HCT116 (cell line): ENCODE results near the gene SPACA9. TPM values are rescaled to one million over a fixed set of nuclear protein-coding genes. Genes with fewer than 3 reads are reported as not detected.

ENCODE experiments used
- ATAC-seq: fragments of 200-7000 bp; cut with Tn5 transposase; 2 replicates; pipeline ENCODE4 v1.9.1; 2020; ENCODE audit warnings: mild to moderate bottlenecking, moderate library complexity
- BruUV-seq: library from RNA; stranded (reverse); fragments of 400-500 nt; replicated peaks from 2 replicates; lab custom pipeline; 2021; lab: Mats Ljungman, UMichigan
- CTCF ChIA-PET: fragments of 300-600 bp; sonication (Branson Sonifier 250); formaldehyde crosslinking; loops from one replicate; lab custom pipeline; 2021; ENCODE audit warnings: antibody characterized with exemption; lab: Charles Lee
- POLR2A ChIA-PET: fragments of 300-600, 350-600 bp; sonication (Branson Sonifier 250); formaldehyde crosslinking; loops from one replicate; lab custom pipeline; 2021; ENCODE audit warnings: antibody characterized with exemption; lab: Charles Lee
- RAD21 ChIA-PET, 2 experiments: fragments of 300-600 bp; sonication (Branson Sonifier 250); formaldehyde crosslinking; loops; one replicate each; lab custom pipeline; 2023; ENCODE audit warnings: low total read pairs in 2 of 2; ENCODE audit not compliant: uncharacterized antibody in 2 of 2, unreplicated experiment in 2 of 2, low non-redundant PET in 1 of 2; lab: Charles Lee
- DNase-seq: peaks from one replicate; pipeline ENCODE4 v3.0.0-alpha.2; 2010; ENCODE audit warnings: low read depth, low spot score
- H2AFZ ChIP-seq: fragments of 200-600 bp; shearing (Covaris generic), sonication (generic); 2 replicates; pipeline ENCODE4 v1.6.1; 2017; ENCODE audit warnings: low read depth, mixed run types, mixed read lengths, antibody characterized with exemption, low read length; ENCODE audit not compliant: poor library complexity, severe bottlenecking
- H3K27ac ChIP-seq: 2 replicates; pipeline ENCODE4 v1.5.1; 2012; ENCODE audit warnings: low read depth, low read length
- H3K27me3 ChIP-seq: fragments of 200-600 bp; sonication (generic); 2 replicates; pipeline ENCODE4 v1.6.1; 2016; ENCODE audit warnings: mixed run types, low read length, mixed read lengths; ENCODE audit not compliant: insufficient read depth
- H3K36me3 ChIP-seq, 2 experiments: fragments of 200-500 bp in 1 of 2; fragments of 200-600 bp in 1 of 2; sonication (Bioruptor generic) in 1 of 2; sonication (generic) in 1 of 2; 2 replicates each; pipeline versions ENCODE4 v1.5.1 to v1.6.1; 2014 to 2016; ENCODE audit warnings: low read length in 2 of 2, inconsistent platforms in 1 of 2, mixed read lengths in 1 of 2, mixed run types in 1 of 2; ENCODE audit not compliant: insufficient read depth in 2 of 2, control insufficient read depth in 1 of 2
- H3K4me1 ChIP-seq, 2 experiments: fragments of 200-600 bp in 1 of 2; sonication (generic) in 1 of 2; 2 replicates each; pipeline versions ENCODE4 v1.5.1 to v1.6.1; 2012 to 2017; ENCODE audit warnings: low read length in 2 of 2, inconsistent platforms in 1 of 2, mild to moderate bottlenecking in 1 of 2, mixed read lengths in 1 of 2, mixed run types in 1 of 2, moderate library complexity in 1 of 2; ENCODE audit not compliant: insufficient read depth in 2 of 2, control insufficient read depth in 1 of 2
- H3K4me2 ChIP-seq: fragments of 200-600 bp; sonication (generic); 2 replicates; pipeline ENCODE4 v1.6.1; 2017; ENCODE audit warnings: mixed run types, low read length, mixed read lengths
- H3K4me3 ChIP-seq, 2 experiments: fragments of 200-600 bp in 1 of 2; sonication (generic) in 1 of 2; replicated peaks in 1 of 2; 2 replicates each; pipeline ENCODE4 v1.5.1; 2011 to 2016; ENCODE audit warnings: low read length in 2 of 2, control low read depth in 1 of 2, low read depth in 1 of 2, mild to moderate bottlenecking in 1 of 2, mixed read lengths in 1 of 2, mixed run types in 1 of 2
- H3K79me2 ChIP-seq: fragments of 200-600 bp; sonication (generic); 2 replicates; pipeline ENCODE4 v1.6.1; 2017; ENCODE audit warnings: mild to moderate bottlenecking, mixed run types, low read length, moderate library complexity, mixed read lengths; ENCODE audit not compliant: insufficient read depth
- H3K9ac ChIP-seq: fragments of 200-600 bp; sonication (generic); 2 replicates; pipeline ENCODE4 v1.6.1; 2016; ENCODE audit warnings: low read length, mixed read lengths
- H3K9me2 ChIP-seq: fragments of 200-600 bp; sonication (generic), shearing (Covaris generic); 2 replicates; pipeline ENCODE4 v1.6.1; 2017; ENCODE audit warnings: mixed run types, mild to moderate bottlenecking, moderate library complexity; ENCODE audit not compliant: insufficient read depth
- H3K9me3 ChIP-seq, 2 experiments: fragments of 200-500 bp in 1 of 2; fragments of 200-600 bp in 1 of 2; sonication (Bioruptor generic) in 1 of 2; sonication (generic) in 1 of 2; 2 replicates each; pipeline ENCODE4 v1.6.1; 2014 to 2017; ENCODE audit warnings: low read length in 2 of 2, mixed read lengths in 2 of 2, inconsistent platforms in 1 of 2, low read depth in 1 of 2, mild to moderate bottlenecking in 1 of 2, mixed run types in 1 of 2, moderate library complexity in 1 of 2; ENCODE audit not compliant: control insufficient read depth in 1 of 2, insufficient read depth in 1 of 2
- H4K20me1 ChIP-seq: fragments of 200-600 bp; sonication (generic), shearing (Covaris generic); 2 replicates; pipeline ENCODE4 v1.6.1; 2017; ENCODE audit warnings: mixed run types, mild to moderate bottlenecking, moderate library complexity; ENCODE audit not compliant: insufficient read depth
- ATF3 ChIP-seq: IDR thresholded peaks from 2 replicates; pipeline ENCODE4 v1.6.1; 2012
- EGR1 ChIP-seq: IDR thresholded peaks from 2 replicates; pipeline ENCODE4 v1.6.1; 2012; ENCODE audit warnings: low read depth
- EZH2 ChIP-seq: fragments of 200-600 bp; sonication (generic); IDR thresholded peaks from 2 replicates; pipeline ENCODE4 v1.6.1; 2017; ENCODE audit warnings: antibody characterized with exemption, mixed run types
- JUND ChIP-seq: IDR thresholded peaks from 2 replicates; pipeline ENCODE4 v1.6.1; 2012
- RAD21 ChIP-seq: IDR thresholded peaks from 2 replicates; pipeline ENCODE4 v1.6.1; 2012; ENCODE audit warnings: low read depth, mild to moderate bottlenecking
- SIN3A ChIP-seq: IDR thresholded peaks from 2 replicates; pipeline ENCODE4 v1.6.1; 2012; ENCODE audit warnings: low read depth
- SRF ChIP-seq: IDR thresholded peaks from 2 replicates; pipeline ENCODE4 v1.6.1; 2012; ENCODE audit warnings: low read depth
- TCF7L2 ChIP-seq: IDR thresholded peaks from 2 replicates; pipeline ENCODE4 v1.7.0; 2011; ENCODE audit warnings: borderline replicate concordance, inconsistent platforms; ENCODE audit not compliant: insufficient read depth, insufficient read length; ENCODE audit errors: extremely low read depth
- ZBTB33 ChIP-seq: IDR thresholded peaks from 2 replicates; pipeline ENCODE4 v1.6.1; 2011; ENCODE audit warnings: mild to moderate bottlenecking, low read length, moderate library complexity; ENCODE audit not compliant: insufficient replicate concordance; ENCODE audit errors: extremely low read depth
- ZFX ChIP-seq: fragments of 450-650 bp; IDR thresholded peaks from 2 replicates; pipeline ENCODE4 v1.6.1; 2017
- ZNF274 ChIP-seq: fragments of 200-500 bp; sonication (Bioruptor generic); IDR thresholded peaks from 2 replicates; pipeline ENCODE4 v1.6.1; 2014; ENCODE audit warnings: mild to moderate bottlenecking, low read depth, low read length, inconsistent platforms
- intact Hi-C: fragments of 100-400 bp; cut with micrococcal nuclease; formaldehyde crosslinking; loops from 2 replicates; pipeline ENCODE4 v1.10.0; 2022
- total RNA-seq: library from RNA; stranded (reverse); gene quantifications from one replicate; pipeline ENCODE4 v1.2.1, GENCODE V29; 2021; ENCODE audit not compliant: unreplicated experiment

SPACA9 gene
- total RNA-seq, 1 experiment from 2014 or later, result 8.0 TPM

- TF ChIP-seq EZH2 (no peak), ZNF274 (no peak), JUND (no peak), ATF3 (no peak), SIN3A (no peak), ZFX (no peak), EGR1 (no peak), TCF7L2 (no peak), RAD21 (no peak)
Measured at GRCh38 chr9:132914924-132915323, 36.2 kb downstream of the SPACA9 start (continued).

GRCh38 chr9:132919614-132920268, 41.0 kb downstream of the SPACA9 start:
- ATAC-seq, result no peak
- RAD21 ChIA-PET, result no interaction called here
- Histone ChIP-seq H3K9me2 (no peaks in the 10 kb centered on the region), H3K4me3 (no peak overlapping the region), H3K27me3 (no peaks in the 10 kb centered on the region), H3K27ac (no peak overlapping the region), H3K4me1 (no peaks in the 10 kb centered on the region), H4K20me1 (no peaks in the 10 kb centered on the region), H3K79me2 (no peaks in the 10 kb centered on the region), H3K9ac (no peak overlapping the region), H2AFZ (no peak overlapping the region), H3K36me3 (peaks cover 11 to 23% of the 10 kb centered on the region in 2 experiments; a peak in 2 of 4 replicates), H3K4me2 (no peak overlapping the region), H3K9me3 (no peaks in the 10 kb centered on the region)
- DNase-seq, result no peak
- TF ChIP-seq ATF3 (no peak), TCF7L2 (no peak), SRF (no peak), ZBTB33 (no peak), RAD21 (no peak)
- no TSS peak for BruUV-seq
- intact Hi-C loops, result no loop called here
- POLR2A ChIA-PET, result no interaction called here
- CTCF ChIA-PET, result interaction anchor here (1.0 kb wide), 1 partner anchor 17 kb away, joined by 3 read pairs; no protein-coding TSS in a partner anchor
